H9 (cell line): ENCODE data around the gene ANKRD12. TPM values are rescaled to one million over a fixed set of nuclear protein-coding genes. Genes with fewer than 3 reads are reported as not detected.

Source experiments
- DNase-seq: peaks from one replicate; pipeline ENCODE4 v3.0.0-alpha.2; 2017
- H2AFZ ChIP-seq: one replicate; pipeline ENCODE4 v1.6.1; 2013; ENCODE audit warnings: mild to moderate bottlenecking, low read length, control low read depth, moderate library complexity
- H2AK5ac ChIP-seq: 2 replicates; pipeline ENCODE4 v1.6.1; 2013; ENCODE audit warnings: low read length, control low read depth, mixed read lengths; ENCODE audit not compliant: insufficient read length
- H2BK120ac ChIP-seq: one replicate; pipeline ENCODE4 v1.6.1; 2013; ENCODE audit warnings: low read depth, mild to moderate bottlenecking, low read length, control low read depth, inconsistent platforms; ENCODE audit not compliant: poor library complexity, severe bottlenecking
- H2BK12ac ChIP-seq: 2 replicates; pipeline ENCODE4 v1.6.1; 2013; ENCODE audit warnings: low read length, control low read depth, mixed read lengths, low read depth; ENCODE audit not compliant: insufficient read length
- H2BK15ac ChIP-seq: 2 replicates; pipeline ENCODE4 v1.6.1; 2013; ENCODE audit warnings: low read depth, low read length, control low read depth
- H2BK20ac ChIP-seq: one replicate; pipeline ENCODE4 v1.6.1; 2013; ENCODE audit warnings: low read depth, mild to moderate bottlenecking, low read length, control low read depth, inconsistent platforms; ENCODE audit not compliant: poor library complexity, severe bottlenecking
- H2BK5ac ChIP-seq: 2 replicates; pipeline ENCODE4 v1.6.1; 2013; ENCODE audit warnings: low read length, control low read depth, mixed read lengths; ENCODE audit not compliant: insufficient read length
- H3K14ac ChIP-seq: 2 replicates; pipeline ENCODE4 v1.6.1; 2013; ENCODE audit warnings: low read length, control low read depth; ENCODE audit not compliant: insufficient read depth
- H3K18ac ChIP-seq: 2 replicates; pipeline ENCODE4 v1.6.1; 2013; ENCODE audit warnings: low read depth, mild to moderate bottlenecking, mixed read lengths, low read length, control low read depth; ENCODE audit not compliant: insufficient read length
- H3K23ac ChIP-seq: 2 replicates; pipeline ENCODE4 v1.6.1; 2013; ENCODE audit warnings: low read length, control low read depth, mixed read lengths, low read depth; ENCODE audit not compliant: insufficient read length
- H3K23me2 ChIP-seq: 2 replicates; pipeline ENCODE4 v1.6.1; 2013; ENCODE audit warnings: low read depth, mild to moderate bottlenecking, mixed read lengths, low read length, control low read depth; ENCODE audit not compliant: insufficient read length, poor library complexity, severe bottlenecking
- H3K27ac ChIP-seq: 2 replicates; pipeline ENCODE4 v1.5.1; 2013; ENCODE audit warnings: low read length, control low read depth, mixed read lengths, low read depth; ENCODE audit not compliant: insufficient read length
- H3K27me3 ChIP-seq: 2 replicates; pipeline ENCODE4 v1.6.1; 2013; ENCODE audit warnings: low read length, control low read depth, inconsistent platforms; ENCODE audit not compliant: insufficient read depth
- H3K4ac ChIP-seq: 2 replicates; pipeline ENCODE4 v1.6.1; 2013; ENCODE audit warnings: low read depth, mild to moderate bottlenecking, control low read depth, inconsistent platforms, low read length, moderate library complexity
- H3K4me1 ChIP-seq: 2 replicates; pipeline ENCODE4 v1.6.1; 2013; ENCODE audit warnings: low read length, control low read depth, inconsistent platforms; ENCODE audit not compliant: insufficient read depth
- H3K4me2 ChIP-seq: 2 replicates; pipeline ENCODE4 v1.6.1; 2013; ENCODE audit warnings: low read length, control low read depth, mixed read lengths; ENCODE audit not compliant: insufficient read length, insufficient read depth
- H3K56ac ChIP-seq: 2 replicates; pipeline ENCODE4 v1.6.1; 2013; ENCODE audit warnings: low read depth, mild to moderate bottlenecking, mixed read lengths, low read length, control low read depth; ENCODE audit not compliant: insufficient read length
- H3K79me1 ChIP-seq: 2 replicates; pipeline ENCODE4 v1.6.1; 2013; ENCODE audit warnings: low read depth, mild to moderate bottlenecking, moderate library complexity, low read length, control low read depth, inconsistent platforms; ENCODE audit not compliant: insufficient read depth, poor library complexity, severe bottlenecking
- H3K79me2 ChIP-seq: 2 replicates; pipeline ENCODE4 v1.6.1; 2013; ENCODE audit warnings: low read length, control low read depth, inconsistent platforms; ENCODE audit not compliant: insufficient read depth
- H3K9ac ChIP-seq: 2 replicates; pipeline ENCODE4 v1.6.1; 2013; ENCODE audit warnings: low read length, control low read depth, mixed read lengths; ENCODE audit not compliant: insufficient read length; ENCODE audit errors: extremely low read depth
- H3K9me3 ChIP-seq: one replicate; pipeline ENCODE4 v1.6.1; 2013; ENCODE audit warnings: low read depth, low read length, inconsistent platforms; ENCODE audit not compliant: control insufficient read depth
- H3T11ph ChIP-seq: one replicate; pipeline ENCODE4 v1.6.1; 2013; ENCODE audit warnings: mild to moderate bottlenecking, low read length, control low read depth, inconsistent platforms
- H4K20me1 ChIP-seq: one replicate; pipeline ENCODE4 v1.6.1; 2013; ENCODE audit not compliant: control insufficient read depth, insufficient read length, insufficient read depth
- H4K5ac ChIP-seq: 2 replicates; pipeline ENCODE4 v1.6.1; 2013; ENCODE audit warnings: low read depth, mild to moderate bottlenecking, mixed read lengths, low read length, control low read depth; ENCODE audit not compliant: insufficient read length
- H4K8ac ChIP-seq: replicated peaks from 2 replicates; pipeline ENCODE4 v1.6.1; 2013; ENCODE audit warnings: low read length, control low read depth, mixed read lengths, low read depth; ENCODE audit not compliant: insufficient read length
- H4K91ac ChIP-seq: 2 replicates; pipeline ENCODE4 v1.6.1; 2013; ENCODE audit warnings: low read depth, mild to moderate bottlenecking, moderate library complexity, mixed read lengths, low read length, control low read depth; ENCODE audit not compliant: insufficient read length
- H3K27ac Mint-ChIP-seq, 3 experiments: 2 replicates in 2 of 3; 3 replicates in 1 of 3; pipeline ENCODE4 v1.8.0; 2020 to 2021; ENCODE audit warnings: mixed read lengths in 3 of 3, mild to moderate bottlenecking in 1 of 3, moderate library complexity in 1 of 3
- H3K27me3 Mint-ChIP-seq: 2 replicates; pipeline ENCODE4 v1.8.0; 2021; ENCODE audit warnings: low read depth, mild to moderate bottlenecking, moderate library complexity, mixed read lengths
- H3K36me3 Mint-ChIP-seq, 3 experiments: 2 replicates in 2 of 3; 3 replicates in 1 of 3; pipeline ENCODE4 v1.8.0; 2020 to 2021; ENCODE audit warnings: low read depth in 3 of 3, mixed read lengths in 3 of 3; ENCODE audit not compliant: insufficient read depth in 1 of 3
- H3K4me1 Mint-ChIP-seq, 2 experiments: 2 replicates each; pipeline ENCODE4 v1.8.0; 2020; ENCODE audit warnings: mixed read lengths in 2 of 2
- H3K4me3 Mint-ChIP-seq, 2 experiments: 2 replicates in 1 of 2; 3 replicates in 1 of 2; pipeline ENCODE4 v1.8.0; 2020 to 2021; ENCODE audit warnings: mild to moderate bottlenecking in 2 of 2, mixed read lengths in 2 of 2, moderate library complexity in 1 of 2
- H3K9me3 Mint-ChIP-seq, 2 experiments: 2 replicates in 1 of 2; 3 replicates in 1 of 2; pipeline ENCODE4 v1.8.0; 2020; ENCODE audit warnings: mild to moderate bottlenecking in 2 of 2, mixed read lengths in 2 of 2, moderate library complexity in 1 of 2
- CTCF ChIP-seq: fragments of 200-600 bp; sonication (generic); conservative IDR thresholded peaks from 3 replicates; pipeline ENCODE4 v1.8.0; 2021; ENCODE audit warnings: antibody characterized with exemption, mild to moderate bottlenecking
- WGBS: extraction: QIAGEN DNeasy Blood & Tissue Kit; methylation state at CpG from one replicate; pipeline ENCODE4 v1.1.7; 2013; ENCODE audit warnings: missing lambda C conversion rate, low lambda C conversion rate, mixed read lengths; ENCODE audit not compliant: insufficient read length; ENCODE audit errors: extremely low coverage; 5-methylcytosine and 5-hydroxymethylcytosine counted together
- total RNA-seq: library from RNA; stranded (reverse); gene quantifications from 2 replicates; pipeline ENCODE4 v1.2.1, GENCODE V29; 2021

The ANKRD12 gene
- total RNA-seq, 1 experiment from 2014 or later, result 38.9 TPM

GRCh38 chr18:9206421-9206820 lies 69.8 kb downstream of the ANKRD12 start:
- no peak overlapping the region for H2AFZ ChIP-seq
- no peaks in the 10 kb centered on the region for H3K27me3 ChIP-seq
- DNase-seq, result no peak
- TF ChIP-seq CTCF, result no peak
- H3K36me3 Mint-ChIP-seq, result peaks cover under 1 to 5% (median 5%) of the 10 kb centered on the region in 3 experiments; a peak in 5 of 7 replicates
- no peak overlapping the region for H3K27ac Mint-ChIP-seq
- no peak overlapping the region for H3K56ac ChIP-seq
- no peak overlapping the region for H4K5ac ChIP-seq
- H4K8ac ChIP-seq, result no peak overlapping the region
- H3K9me3 Mint-ChIP-seq, result no peaks in the 10 kb centered on the region
- H2BK12ac ChIP-seq, result no peak overlapping the region
- no peak overlapping the region for H3K14ac ChIP-seq
- no peak overlapping the region for H3K23ac ChIP-seq
- no peak overlapping the region for H3T11ph ChIP-seq
- H3K9me3 ChIP-seq, result no peaks in the 10 kb centered on the region
- WGBS, result no CpG with 5 or more reads among the region's 3 CpGs
- no peak overlapping the region for H3K27ac ChIP-seq
- no peak overlapping the region for H3K4ac ChIP-seq
- H3K18ac ChIP-seq, result no peak overlapping the region
- peaks cover 3 to 8% of the 10 kb centered on the region in 2 experiments for H3K4me1 Mint-ChIP-seq
- no peak overlapping the region for H4K91ac ChIP-seq
- H3K79me1 ChIP-seq, result no peaks in the 10 kb centered on the region
- H2BK20ac ChIP-seq, result no peak overlapping the region
- no peak overlapping the region for H2BK15ac ChIP-seq
- H4K20me1 ChIP-seq, result no peaks in the 10 kb centered on the region
- no peak overlapping the region for H2BK120ac ChIP-seq
- H3K27me3 Mint-ChIP-seq, result no peaks in the 10 kb centered on the region
- H3K4me1 ChIP-seq, result no peaks in the 10 kb centered on the region
- H3K23me2 ChIP-seq, result no peaks in the 10 kb centered on the region
- H3K79me2 ChIP-seq, result no peaks in the 10 kb centered on the region
- no peak overlapping the region for H3K4me3 Mint-ChIP-seq
- H3K9ac ChIP-seq, result no peak overlapping the region
- H2AK5ac ChIP-seq, result no peak overlapping the region
- no peak overlapping the region for H3K4me2 ChIP-seq
- no peak overlapping the region for H2BK5ac ChIP-seq
